DMS79 (cell line): ENCODE results near the gene EML4.

ENCODE experiments used
- DNase-seq: peaks from one replicate; lab custom pipeline; 2025; lab: John Stamatoyannopoulos, UW

The EML4 gene

DNA sequence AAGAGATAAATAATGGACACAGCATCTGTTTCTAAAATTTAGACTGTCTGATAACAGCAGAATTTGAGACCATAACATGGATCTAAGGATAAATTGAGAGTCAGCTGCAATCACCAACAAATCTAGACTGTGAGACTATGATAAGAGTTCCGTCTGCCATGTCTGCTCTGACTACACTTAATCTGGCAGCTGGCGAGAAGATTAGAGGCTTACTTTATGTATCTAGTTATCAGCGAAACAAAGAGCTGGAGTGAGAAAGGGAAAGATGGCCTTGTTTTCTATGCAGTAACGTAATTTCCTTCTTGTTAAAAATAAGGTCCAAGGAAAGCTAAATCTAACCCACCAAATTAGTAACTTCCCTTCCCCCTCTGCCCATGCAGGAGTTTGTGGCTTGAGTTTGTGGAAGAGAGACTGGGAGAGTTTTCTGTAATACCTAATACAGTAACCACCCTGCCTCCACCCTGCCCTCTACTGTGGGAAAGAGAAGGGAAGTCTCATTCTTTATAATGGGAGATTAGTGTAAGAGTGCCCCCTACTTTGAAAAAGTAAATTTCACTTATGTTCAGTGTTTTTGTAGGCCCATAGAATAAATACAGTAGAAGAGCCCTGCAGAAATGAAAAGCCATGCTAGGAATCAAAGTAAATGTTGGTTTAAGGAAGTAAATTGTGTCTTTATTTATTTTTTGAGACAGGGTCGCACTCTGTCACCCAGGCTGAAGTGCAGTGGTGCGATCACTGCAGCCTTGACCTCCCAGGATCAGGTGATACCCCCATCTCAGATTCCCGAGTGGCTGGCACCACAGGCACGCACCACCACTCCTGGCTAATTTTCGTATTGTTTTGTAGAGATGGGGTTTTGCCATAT is 27.5 kb downstream of the EML4 start:
- DNase-seq: no peak

DNA sequence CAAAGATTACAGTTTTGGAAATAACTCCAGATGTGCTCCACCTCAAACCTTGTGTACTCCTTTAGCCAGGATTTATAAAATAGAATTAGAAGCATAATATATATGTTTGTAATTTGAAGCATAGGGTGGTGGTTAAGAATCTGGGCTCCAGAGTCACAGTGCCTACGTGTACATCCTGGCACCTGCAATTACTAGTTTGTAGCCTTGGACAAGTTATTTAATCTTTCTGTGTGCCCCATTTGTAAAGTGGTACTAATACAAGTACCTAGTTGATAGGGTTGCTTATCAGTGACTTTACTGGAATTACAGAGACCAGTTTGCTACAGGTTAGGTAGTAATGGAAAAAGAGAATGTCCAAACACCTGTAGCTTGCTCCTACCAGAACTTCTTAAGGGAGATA is 28.6 kb downstream of the EML4 start:
- DNase-seq: no peak

DNA sequence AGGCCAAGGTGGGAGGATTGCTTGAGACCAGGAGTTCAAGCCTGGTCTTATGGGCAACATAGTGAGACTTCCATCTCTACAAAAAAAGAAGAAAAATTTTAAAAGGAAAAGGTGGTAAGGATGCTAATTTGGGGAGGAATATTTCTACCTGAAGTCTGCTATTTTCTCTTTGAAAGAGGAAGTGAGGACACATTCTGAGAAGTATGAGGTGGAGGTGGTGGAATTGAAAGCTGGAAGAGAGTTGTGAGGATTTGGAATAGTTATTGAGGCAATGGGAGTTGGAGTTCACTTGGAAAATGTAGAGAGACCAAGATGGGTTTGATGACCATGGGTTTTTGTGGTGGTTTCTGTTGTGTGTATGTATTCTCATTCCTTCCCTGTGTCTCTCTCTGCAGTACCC is 29.3 kb downstream of the EML4 start:
- DNase-seq: no peak

DNA sequence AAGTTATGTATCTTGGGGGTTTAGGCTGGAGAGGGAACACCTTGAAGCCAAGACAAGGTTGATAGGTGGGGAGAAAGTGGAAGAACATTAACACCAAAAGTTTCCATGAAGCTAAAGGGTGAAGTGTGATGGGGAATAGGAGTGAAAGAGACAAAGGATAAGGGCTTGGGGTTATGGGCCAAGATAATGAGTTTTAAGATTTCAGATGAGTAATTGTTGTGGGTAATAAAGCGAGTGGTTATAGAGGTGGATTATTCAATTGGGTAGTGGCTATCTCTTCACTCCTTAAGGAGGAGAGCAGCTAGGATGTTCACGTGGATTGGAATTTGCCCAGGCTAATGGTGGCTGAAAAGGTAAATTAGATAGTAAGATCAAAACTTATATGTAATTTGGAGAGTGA is 29.8 kb downstream of the EML4 start:
- no peak for DNase-seq

DNA sequence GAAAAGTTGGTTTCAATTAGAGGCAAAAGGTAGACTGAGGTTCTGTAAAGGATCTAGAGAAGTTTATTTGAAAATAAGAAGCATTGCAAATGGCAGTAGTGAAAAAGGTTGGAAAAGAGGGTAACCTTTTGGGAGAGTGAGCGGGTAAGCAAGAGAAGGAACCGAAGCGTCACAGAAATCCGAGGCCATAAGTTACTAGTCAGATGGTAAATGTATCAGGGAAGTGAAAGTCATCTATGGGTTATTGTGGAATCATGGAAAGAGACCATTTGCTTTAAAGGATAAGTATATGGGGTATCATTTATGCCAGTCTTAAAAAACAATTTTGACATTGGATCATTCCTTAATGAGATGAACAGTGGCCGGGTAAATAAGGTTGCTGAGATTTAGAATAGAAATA is 30.5 kb downstream of the EML4 start:
- DNase-seq: no peak

DNA sequence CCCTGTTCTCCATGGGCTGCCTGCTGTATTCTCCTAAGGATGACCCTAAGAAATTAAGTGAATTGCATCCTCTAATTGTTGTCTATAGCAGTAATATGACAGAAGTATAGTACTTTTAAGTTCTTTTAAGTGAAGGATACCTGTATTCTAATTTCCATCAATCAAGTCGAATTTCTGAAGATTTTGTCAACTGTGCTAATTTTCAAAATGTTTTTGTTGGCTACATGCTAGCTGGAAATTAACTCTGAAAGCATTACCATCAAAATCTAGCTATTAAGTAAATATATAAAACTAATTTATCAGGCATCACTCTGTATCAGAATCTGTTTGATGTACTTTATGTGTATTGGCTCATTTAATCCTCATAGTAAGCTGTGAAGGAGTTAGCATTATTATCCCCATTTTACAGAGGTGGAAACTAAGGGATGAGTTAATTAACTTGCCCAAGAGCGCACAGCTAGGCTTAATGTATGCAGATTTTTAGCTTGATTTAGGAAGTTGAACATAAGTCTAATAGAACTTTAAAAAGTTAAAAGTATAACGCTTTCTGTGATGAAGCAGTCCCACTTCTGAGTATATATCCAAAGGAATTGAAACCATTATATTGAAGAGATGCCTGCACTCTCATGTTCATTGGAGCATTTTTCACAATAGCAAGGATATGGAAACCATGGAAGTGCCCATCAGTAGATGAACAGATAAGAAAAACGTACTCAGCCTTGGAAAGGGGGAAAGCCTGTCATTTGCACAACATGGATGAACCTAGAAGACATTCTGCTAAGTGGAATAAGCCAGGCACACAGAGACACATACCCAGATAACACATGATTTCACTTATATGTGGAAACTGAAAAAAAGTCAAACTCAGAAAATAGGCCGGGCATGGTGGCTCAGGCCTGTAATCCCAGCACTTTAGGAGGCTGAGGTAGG is 32.0 kb downstream of the EML4 start:
- DNase-seq: no peak

DNA sequence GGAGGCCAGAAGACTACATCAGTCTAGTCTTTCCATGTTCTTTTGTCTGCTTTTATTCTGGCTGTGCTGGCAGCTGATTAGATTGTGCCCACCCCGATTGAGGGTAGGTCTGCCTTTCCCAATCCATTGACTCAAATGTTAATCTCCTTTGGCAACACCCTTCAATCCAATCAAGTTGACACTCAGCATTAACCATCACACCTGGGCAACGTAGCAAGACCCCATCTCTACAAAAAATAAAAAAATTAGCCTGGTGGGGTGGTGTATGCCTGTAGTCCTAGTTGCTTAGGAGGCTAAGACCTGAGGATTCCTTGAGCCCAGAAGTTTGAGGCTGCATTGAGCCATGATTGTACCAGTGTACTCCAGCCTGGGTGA is 33.5 kb downstream of the EML4 start:
- DNase-seq: no peak

DNA sequence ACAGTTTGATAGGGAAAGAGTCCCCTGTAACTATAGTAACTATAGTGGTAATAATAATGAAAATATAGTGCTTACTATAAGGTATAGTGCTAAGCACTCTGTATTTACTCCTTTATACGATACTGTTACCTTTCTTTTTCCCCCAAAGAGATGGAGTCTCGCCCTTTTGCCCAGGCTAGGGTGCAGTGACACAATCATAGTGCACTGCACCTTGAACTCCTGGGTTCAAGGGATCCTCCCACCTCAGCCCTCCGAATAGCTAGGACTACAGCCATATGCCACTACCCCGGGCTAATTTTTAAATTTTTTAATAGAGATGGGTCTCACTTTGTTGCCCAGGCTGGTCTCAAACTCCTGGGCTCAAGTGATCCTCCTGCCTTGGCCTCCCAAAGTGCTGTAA is 34.6 kb downstream of the EML4 start:
- no peak for DNase-seq

DNA sequence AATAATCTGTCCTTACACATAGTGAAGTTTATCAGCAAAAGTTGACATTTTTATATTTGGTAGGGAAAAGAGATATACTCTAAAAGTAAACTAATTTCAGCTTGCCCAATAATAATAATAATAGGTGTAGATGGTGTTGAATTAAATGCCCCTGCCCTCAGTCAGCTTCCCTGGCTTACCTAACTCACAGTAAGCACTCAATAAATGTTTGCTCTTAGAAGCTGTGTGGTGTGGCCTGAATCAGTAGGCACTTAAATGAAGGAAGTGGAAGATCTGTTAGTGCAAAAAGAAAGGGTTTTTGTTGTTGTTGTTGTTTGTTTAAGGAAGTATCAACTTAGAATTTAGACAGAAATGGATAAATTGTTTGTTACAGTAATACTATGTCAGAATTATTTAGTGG is 36.2 kb downstream of the EML4 start:
- no peak for DNase-seq

DNA sequence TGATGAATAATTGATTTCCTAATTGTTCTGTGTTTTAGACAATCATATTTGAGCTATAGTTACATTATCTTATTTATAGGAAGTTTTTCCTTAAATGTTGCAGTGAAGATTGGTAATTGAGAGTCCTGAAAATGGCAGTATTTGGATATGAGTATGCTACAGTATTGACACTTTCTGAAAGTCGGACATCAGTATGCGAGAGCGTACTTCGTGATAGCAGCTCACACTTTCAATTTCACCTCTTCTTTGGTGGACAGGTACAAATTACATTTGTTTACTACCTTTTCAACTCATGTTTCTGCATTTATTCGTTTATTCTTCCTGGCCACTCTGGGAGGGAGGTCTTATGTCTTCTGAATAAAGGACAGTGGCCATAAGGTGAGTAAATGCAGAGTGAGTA is 38.7 kb downstream of the EML4 start:
- no peak for DNase-seq

DNA sequence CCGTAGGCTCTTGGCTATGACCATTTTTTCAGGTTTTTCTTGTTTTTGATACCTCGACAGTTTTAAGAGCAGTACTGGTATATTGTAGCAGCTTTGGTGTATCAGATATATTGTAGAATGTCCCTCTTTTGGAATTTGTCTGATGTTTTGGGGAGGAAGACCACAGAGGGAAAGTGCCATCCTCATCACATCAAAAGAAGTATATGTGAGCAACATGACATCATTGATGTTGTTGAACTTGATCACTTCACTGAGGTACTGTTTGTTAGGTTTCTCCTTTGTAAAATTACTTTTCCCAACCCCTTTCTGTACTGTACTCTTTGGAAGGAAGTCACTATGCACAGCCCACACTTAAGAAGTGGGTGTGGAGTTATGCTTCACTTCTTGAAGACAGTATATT is 41.0 kb downstream of the EML4 start:
- no peak for DNase-seq

DNA sequence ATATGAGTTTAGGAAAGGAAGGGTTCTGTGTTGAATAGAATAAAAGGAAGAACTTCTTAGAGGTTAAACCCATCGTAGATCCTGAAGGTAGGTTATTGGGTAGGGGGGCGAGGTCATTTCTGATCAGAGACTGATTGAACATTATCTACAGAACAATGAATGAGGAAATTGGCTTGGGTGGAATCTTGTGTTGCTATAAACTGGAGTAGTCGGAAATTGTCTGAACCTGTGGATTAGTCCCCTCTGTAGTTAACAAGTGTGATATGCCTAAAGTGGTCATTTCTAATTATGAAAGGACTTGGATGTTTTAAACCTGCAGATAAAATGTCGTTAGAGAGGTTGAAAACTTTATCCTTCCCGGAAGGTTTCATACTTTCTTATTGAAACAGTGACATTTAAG is 42.1 kb downstream of the EML4 start:
- no peak for DNase-seq

DNA sequence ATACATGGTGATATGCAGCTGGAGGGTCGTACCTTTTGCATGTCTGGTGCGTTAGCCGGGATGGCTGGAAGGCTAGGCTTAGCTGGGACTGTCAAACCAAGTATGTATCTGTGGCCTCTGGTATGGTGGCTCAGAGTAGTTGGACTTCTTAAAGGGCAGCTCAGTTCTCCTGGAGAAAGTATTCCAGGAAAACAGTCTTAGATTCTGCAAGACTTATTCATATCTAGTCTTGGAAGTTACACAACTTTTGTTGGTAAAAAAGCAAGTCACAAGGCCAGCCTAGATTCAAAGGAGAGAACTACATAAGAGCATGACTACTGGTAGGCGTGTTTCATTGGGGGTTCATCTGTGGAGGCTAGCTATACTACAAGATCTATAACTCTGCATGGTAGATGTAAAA is 45.5 kb downstream of the EML4 start:
- DNase-seq: no peak

DNA sequence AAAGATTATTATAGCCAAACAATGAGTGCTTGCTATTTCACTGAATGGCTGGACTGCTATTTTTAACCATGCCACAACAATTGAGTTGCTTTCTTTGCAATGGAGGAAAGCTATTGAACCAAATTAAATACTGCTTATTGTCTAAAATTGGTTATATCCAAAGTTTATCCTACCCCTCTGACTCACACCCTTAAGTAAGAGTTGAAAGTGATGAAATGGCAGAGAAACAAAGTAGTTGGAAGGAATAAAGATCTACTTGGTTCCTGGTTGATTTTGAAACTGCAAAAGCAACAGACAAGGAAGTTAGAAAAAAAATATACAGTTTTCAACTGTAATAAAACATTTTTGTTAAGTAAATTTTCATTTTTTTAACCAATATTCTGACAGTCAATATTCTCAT is 47.5 kb downstream of the EML4 start:
- no peak for DNase-seq

DNA sequence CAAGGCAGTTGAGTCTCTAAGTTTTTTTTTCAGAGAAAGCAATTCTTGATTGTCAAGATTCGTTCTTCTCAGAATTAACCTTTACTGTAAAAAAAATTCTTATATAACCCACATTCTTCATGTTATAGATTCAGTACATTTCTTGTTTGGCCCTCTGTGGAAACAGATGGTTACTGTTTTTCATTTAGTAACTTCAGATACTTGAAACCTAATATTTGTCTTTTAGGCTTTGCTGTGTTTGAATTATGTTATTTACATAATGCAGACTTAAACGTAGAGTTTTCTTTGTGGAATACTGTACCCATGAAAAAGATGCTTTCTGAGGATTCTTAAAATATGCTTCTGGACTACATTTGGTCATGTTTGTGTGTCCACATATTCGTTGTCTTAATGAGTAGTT is 48.2 kb downstream of the EML4 start:
- no peak for DNase-seq

DNA sequence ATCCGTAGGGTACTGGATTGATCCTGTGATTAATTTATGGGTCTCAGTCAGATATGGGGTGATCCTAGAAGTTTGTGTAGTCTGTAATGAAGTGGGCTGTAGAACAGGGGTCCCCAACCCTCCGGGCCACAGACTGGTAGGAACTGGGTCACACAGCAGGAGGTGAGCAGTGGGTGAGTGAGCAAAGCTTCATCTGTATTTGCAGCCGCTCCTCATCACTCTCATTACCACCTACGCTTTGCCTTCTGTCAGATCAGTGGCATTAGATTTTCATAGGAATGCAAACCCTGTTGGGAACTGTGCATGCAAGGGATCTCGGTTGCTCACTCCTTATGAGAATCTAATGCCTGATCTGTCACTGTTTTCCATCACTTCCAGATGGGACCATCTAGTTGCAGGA is 48.8 kb downstream of the EML4 start:
- DNase-seq: no peak

DNA sequence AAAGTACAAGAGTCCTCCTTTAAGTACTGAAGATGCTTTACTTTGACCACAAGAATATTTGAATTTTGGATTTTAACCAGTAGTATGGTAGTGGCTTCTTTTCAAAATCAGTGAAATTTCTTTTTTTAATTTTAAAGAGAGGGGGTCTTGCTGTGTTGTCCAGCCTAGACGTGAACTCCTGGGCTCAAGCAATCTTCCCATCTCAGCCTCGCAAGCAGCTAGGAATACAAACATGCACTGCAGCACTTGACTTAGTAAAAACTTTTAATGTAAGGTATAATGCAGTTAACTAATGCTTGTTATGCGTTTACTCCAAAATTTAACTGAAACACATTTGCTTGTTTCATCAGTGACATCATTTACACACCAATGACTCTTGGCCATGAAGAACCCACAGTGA is 49.6 kb downstream of the EML4 start:
- no peak for DNase-seq

DNA sequence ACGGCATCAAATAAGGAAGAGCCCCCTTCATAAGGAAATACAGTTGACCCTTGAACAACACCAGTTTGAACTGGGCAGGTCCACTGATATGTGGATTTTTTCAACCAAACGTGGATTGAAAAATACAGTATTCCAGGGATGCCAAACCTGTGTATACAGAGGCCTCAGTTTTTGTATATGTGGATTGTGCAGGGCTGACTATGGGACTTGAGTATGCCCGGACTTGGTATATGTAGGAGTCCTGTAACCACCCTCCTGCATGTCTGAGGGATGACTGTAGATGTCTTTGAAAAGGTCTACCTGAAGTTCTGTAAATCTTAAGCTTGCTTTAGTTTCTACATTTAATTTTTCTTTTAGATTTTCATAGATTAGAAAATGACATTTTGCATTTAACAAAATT is 50.0 kb downstream of the EML4 start:
- DNase-seq: no peak

DNA sequence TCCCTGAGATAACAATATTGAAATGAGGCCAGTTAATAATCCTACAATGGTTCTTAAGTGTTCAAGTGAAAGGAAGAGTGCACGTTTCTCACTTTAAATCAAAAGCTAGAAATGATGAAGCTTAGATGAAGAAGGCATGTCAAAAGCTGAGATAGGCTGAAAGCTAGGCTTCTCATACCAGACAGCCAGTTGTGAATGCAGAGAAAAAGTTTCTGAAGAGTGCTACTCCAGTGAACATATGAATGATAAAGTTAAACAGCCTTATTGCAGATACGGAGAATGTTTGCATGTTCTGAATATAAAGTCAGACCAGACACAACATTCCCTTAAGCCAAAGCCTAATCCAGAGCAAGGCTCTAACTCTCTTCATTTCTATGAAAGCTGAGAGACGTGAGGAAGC is 51.4 kb downstream of the EML4 start:
- DNase-seq: no peak

DNA sequence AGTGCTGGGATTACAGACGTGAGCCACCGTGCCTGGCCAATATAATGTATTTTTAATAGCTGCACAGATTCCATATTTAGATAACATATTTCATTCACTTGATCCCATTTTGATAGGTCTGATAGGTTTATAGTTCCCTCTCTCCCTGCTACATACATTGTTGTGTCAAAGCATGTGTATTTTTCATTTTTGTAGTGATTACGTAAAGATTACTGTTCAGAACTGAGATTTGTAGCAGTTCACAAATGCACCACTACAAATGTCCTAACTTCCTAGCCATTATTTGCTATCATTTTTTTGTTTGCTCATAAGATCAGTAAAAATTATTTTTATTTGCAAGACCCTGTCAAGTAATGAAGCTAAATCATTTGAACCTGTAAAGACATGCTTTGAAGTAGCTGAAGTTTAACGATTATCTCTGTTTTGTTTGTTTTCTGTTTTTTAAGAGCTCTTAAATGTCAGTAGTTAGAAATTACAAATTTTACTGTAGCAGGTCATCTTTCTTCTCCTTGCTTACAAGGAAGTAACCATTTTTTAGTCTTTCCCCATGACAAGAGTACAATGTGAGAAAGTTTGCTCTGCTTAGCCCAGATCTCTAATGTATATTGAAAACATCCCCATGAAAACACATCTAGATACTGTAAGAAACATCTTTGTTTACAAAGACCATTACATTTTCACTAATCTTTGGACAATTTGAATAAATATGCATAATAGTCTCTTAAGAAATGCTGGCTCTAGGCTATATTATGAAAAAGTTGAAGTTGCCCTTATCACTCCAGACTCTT is 54.1 kb downstream of the EML4 start:
- DNase-seq: no peak

DNA sequence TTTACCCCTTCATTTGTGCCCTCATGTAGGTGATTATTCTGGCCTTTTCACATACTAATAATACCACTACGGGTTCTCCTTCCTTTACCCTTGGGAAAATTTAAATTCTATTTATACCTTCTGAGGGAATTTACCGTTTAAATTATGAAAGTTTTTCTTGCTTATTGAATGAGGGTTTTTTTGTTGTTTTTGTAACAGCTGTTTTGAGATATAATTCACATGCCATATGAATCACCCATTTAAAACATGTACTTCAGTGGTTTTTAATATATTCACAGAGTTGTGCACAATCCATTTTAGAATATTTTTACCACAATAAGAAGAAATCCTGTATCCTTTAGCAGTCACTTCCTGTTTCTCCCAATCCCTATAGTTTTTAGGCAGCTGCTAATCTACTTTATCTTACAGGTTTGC is 54.7 kb downstream of the EML4 start:
- DNase-seq: no peak

DNA sequence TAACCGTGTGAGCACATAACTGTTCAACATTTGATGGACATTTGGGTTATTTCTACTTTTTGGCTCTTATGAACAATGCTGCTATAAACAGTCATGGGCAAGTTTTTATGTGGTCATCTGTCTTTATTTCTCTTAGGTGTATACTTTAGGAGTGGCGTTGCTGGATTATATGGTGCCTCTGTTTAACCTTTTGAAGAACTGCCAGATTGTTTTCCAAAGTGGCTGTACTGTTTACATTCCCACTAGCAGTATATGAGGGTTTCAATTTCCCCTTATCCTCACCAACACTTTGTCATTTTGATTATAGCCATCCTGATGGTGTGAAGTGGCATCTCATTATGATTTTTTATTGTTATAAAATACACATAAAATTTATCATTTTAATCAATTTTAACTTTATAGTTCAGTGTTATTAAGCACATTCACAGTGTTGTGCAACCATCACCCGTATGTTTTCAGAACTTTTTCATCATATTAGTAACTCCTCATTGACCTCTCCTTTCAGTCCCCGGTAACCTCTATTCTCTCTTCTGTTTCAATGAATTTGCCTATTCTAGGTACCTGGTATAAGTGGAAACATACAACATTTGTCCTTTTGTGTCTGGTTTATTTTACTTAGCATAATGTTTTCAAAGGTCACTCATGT is 55.4 kb downstream of the EML4 start:
- no peak for DNase-seq
